Common myeloid progenitor, CD34-positive (primary cell): ENCODE measurements around the gene LEFTY2.
A peak's percentile ranks its signal among the peaks of the same experiment; 100 is the strongest.
"Not testable (repeated sequence)": the region's sequence is repeated elsewhere in the genome, so short reads cannot be mapped to it uniquely, and the experiment has no call there.

ENCODE experiments used
- CTCF ChIA-PET: fragments of 350-600 bp; sonication (Branson Sonifier 250); formaldehyde crosslinking; loops from one replicate; lab custom pipeline; 2021; ENCODE audit warnings: antibody characterized with exemption; lab: Charles Lee
- POLR2A ChIA-PET: fragments of 350-600 bp; sonication (Branson Sonifier 250); formaldehyde crosslinking; loops from one replicate; lab custom pipeline; 2021; ENCODE audit warnings: antibody characterized with exemption; lab: Charles Lee
- DNase-seq, 3 donors: peaks; one replicate each; pipeline versions ENCODE4 v3.0.0 to v3.0.0-alpha.2; 2013
- H3K27ac ChIP-seq, 2 experiments: 1 replicate in 1 of 2; 2 replicates in 1 of 2; pipeline ENCODE4 v1.7.0; 2013; ENCODE audit warnings: inconsistent platforms in 2 of 2, low read length in 2 of 2, mild to moderate bottlenecking in 2 of 2, low read depth in 1 of 2, moderate library complexity in 1 of 2; ENCODE audit not compliant: severe bottlenecking in 2 of 2, insufficient read depth in 1 of 2, poor library complexity in 1 of 2
- H3K27me3 ChIP-seq, 5 experiments: replicated peaks in 2 of 5; 1 replicate in 3 of 5; 2 replicates in 2 of 5; pipeline versions ENCODE4 v1.6.1 to v1.7.0; 2013; ENCODE audit warnings: low read length in 4 of 5, mild to moderate bottlenecking in 2 of 5, moderate library complexity in 2 of 5, inconsistent platforms in 1 of 5; ENCODE audit not compliant: insufficient read depth in 5 of 5, control insufficient read depth in 4 of 5
- H3K36me3 ChIP-seq, 4 experiments: 1 replicate in 2 of 4; 2 replicates in 2 of 4; pipeline versions ENCODE4 v1.6.1 to v1.7.0; 2013; ENCODE audit warnings: low read length in 3 of 4, control low read depth in 1 of 4, mild to moderate bottlenecking in 1 of 4; ENCODE audit not compliant: control insufficient read depth in 4 of 4, insufficient read depth in 4 of 4
- H3K4me1 ChIP-seq, 4 experiments: 1 replicate in 3 of 4; 2 replicates in 1 of 4; pipeline versions ENCODE4 v1.6.1 to v1.7.1; 2013; ENCODE audit warnings: low read length in 3 of 4, mild to moderate bottlenecking in 3 of 4, control low read depth in 1 of 4, inconsistent platforms in 1 of 4, moderate library complexity in 1 of 4; ENCODE audit not compliant: control insufficient read depth in 4 of 4, insufficient read depth in 4 of 4; ENCODE audit errors: control extremely low read depth in 1 of 4
- H3K4me3 ChIP-seq, 7 experiments: 1 replicate in 4 of 7; 2 replicates in 3 of 7; pipeline versions ENCODE4 v1.5.1 to v1.7.0; 2013; ENCODE audit warnings: mild to moderate bottlenecking in 7 of 7, low read length in 6 of 7, moderate library complexity in 6 of 7, inconsistent platforms in 2 of 7, low read depth in 2 of 7, control low read depth in 1 of 7; ENCODE audit not compliant: insufficient read depth in 4 of 7, control insufficient read depth in 1 of 7; ENCODE audit errors: extremely low read depth in 1 of 7
- H3K9me3 ChIP-seq, 5 experiments: 1 replicate in 4 of 5; 2 replicates in 1 of 5; pipeline versions ENCODE4 v1.6.1 to v1.7.1; 2013; ENCODE audit warnings: low read length in 4 of 5, mild to moderate bottlenecking in 2 of 5, inconsistent platforms in 1 of 5, low read depth in 1 of 5, moderate library complexity in 1 of 5; ENCODE audit not compliant: control insufficient read depth in 4 of 5, insufficient read depth in 2 of 5; ENCODE audit errors: control extremely low read depth in 1 of 5
- WGBS: methylation state at CpG from one replicate; pipeline ENCODE4 v1.1.5; 2013; ENCODE audit not compliant: insufficient coverage; 5-methylcytosine and 5-hydroxymethylcytosine counted together

The LEFTY2 gene

GRCh38 chr1:225944951-225945350, 3.9 kb upstream of the LEFTY2 start:
- Histone ChIP-seq H3K27ac (no peak overlapping the region), H3K9me3 (no peaks in the 10 kb centered on the region), H3K27me3 (no peaks in the 10 kb centered on the region), H3K4me1 (peaks cover 2 to 12% (median 9%) of the 10 kb centered on the region in 4 experiments), H3K4me3 (peak overlapping the region in 2 of 7 experiments; percentile 16 to 24), H3K36me3 (no peaks in the 10 kb centered on the region)
- 61% methylated on average over 7 of the region's 7 CpGs for WGBS
- peak in 2 of 3 donors; percentile 31 to 33 for DNase-seq
- ChIA-PET CTCF (interaction anchor here (0.9 to 3.4 kb wide), 10 partner anchors 8 to 1565 kb away, joined by 3 to 27 read pairs (median 3); partner anchors contain the start of gene LEFTY1), POLR2A (interaction anchor here (1.1 kb wide), 1 partner anchor 55 kb away, joined by 3 read pairs; no protein-coding TSS in a partner anchor)

- no peaks in the 10 kb centered on the region for H3K36me3 ChIP-seq
- H3K4me1 ChIP-seq, result peaks cover 2 to 12% (median 9%) of the 10 kb centered on the region in 4 experiments
- no peak overlapping the region for H3K4me3 ChIP-seq
- ChIA-PET POLR2A (interaction anchor here (1.1 kb wide), 1 partner anchor 55 kb away, joined by 3 read pairs; no protein-coding TSS in a partner anchor), CTCF (interaction anchor here (0.9 to 3.4 kb wide), 9 partner anchors 8 to 1565 kb away, joined by 3 to 27 read pairs (median 3); partner anchors contain the start of gene LEFTY1)
- DNase-seq, result no peak
- H3K27me3 ChIP-seq, result no peaks in the 10 kb centered on the region
- WGBS, result 60% methylated on average over 2 of the region's 2 CpGs
- H3K27ac ChIP-seq, result no peak overlapping the region
- no peaks in the 10 kb centered on the region for H3K9me3 ChIP-seq
These were observed 3.4 kb upstream of the LEFTY2 start for GRCh38 chr1:225944387-225944786.

DNA sequence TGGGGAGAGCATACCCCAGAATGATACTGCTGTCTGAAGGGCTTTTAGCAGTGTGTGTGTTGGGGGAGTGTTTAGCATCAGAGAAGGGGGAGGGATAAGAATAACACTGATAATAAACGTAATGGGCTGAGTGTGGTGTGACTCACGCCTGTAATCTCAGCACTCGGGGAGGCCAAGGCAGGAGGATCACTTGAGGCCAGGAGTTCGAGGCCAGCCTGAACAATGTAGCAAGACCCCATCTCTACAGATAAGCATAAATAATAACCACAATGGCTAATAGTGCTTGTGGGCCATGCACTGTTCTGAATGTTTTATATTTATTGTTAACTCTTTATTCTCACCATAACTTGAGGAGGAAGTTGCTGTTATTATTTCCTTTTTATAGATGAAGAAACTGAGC, 2.6 kb upstream of the LEFTY2 start:
- H3K9me3 ChIP-seq, result no peaks in the 10 kb centered on the region
- WGBS, result 83% methylated on average over 1 of the region's 4 CpGs
- ChIA-PET POLR2A (no interaction called here), CTCF (interaction anchor here (1.1 to 3.4 kb wide), 6 partner anchors 9 to 18 kb away, joined by 3 to 27 read pairs (median 5); no protein-coding TSS in a partner anchor)
- H3K4me1 ChIP-seq, result peaks cover 2 to 14% (median 10%) of the 10 kb centered on the region in 4 experiments
- no peaks in the 10 kb centered on the region for H3K36me3 ChIP-seq
- DNase-seq, result no peak
- H3K4me3 ChIP-seq, result no peak overlapping the region
- no peak overlapping the region for H3K27ac ChIP-seq
- H3K27me3 ChIP-seq, result no peaks in the 10 kb centered on the region

DNA sequence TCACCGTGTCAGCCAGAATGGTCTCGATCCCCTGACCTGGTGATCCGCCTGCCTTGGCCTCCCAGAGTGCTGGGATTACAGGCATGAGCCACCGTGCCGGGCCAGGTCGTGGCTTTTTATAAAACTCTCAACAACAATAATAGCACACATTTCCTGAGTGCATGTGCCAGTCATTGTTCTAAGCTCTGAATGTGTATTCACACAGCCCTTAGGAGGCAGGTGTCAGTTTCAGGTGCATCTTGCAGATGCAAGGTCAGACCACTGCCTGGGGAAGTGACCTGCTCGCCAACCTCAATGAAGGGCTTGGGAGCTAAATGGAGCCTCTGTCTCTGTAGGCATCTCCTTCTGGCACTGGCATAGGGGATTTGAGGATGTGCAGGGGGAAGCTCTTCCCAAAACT, 1.6 kb upstream of the LEFTY2 start:
- ChIA-PET CTCF (no interaction called here), POLR2A (no interaction called here)
- 62% methylated on average over 7 of the region's 7 CpGs for WGBS

GRCh38 chr1:225941942-225942222, 862 bp upstream of the LEFTY2 start:
- Histone ChIP-seq H3K36me3 (no peaks in the 10 kb centered on the region), H3K9me3 (no peaks in the 10 kb centered on the region), H3K27ac (no peak overlapping the region), H3K27me3 (no peaks in the 10 kb centered on the region), H3K4me3 (no peak overlapping the region), H3K4me1 (peaks cover 2 to 14% (median 10%) of the 10 kb centered on the region in 4 experiments)
- WGBS, result no CpG with 5 or more reads among the region's 1 CpG
- CTCF ChIA-PET, result no interaction called here
- no peak for DNase-seq
- POLR2A ChIA-PET, result interaction anchor here (0.6 kb wide), 1 partner anchor 58 kb away, joined by 4 read pairs; no protein-coding TSS in a partner anchor

More for the DNA sequence above, 1.6 kb upstream of the LEFTY2 start:
- Histone ChIP-seq H3K9me3 (no peaks in the 10 kb centered on the region), H3K4me1 (peaks cover 2 to 14% (median 10%) of the 10 kb centered on the region in 4 experiments), H3K36me3 (no peaks in the 10 kb centered on the region), H3K27me3 (no peaks in the 10 kb centered on the region), H3K27ac (no peak overlapping the region), H3K4me3 (no peak overlapping the region)
- DNase-seq, result no peak

DNA sequence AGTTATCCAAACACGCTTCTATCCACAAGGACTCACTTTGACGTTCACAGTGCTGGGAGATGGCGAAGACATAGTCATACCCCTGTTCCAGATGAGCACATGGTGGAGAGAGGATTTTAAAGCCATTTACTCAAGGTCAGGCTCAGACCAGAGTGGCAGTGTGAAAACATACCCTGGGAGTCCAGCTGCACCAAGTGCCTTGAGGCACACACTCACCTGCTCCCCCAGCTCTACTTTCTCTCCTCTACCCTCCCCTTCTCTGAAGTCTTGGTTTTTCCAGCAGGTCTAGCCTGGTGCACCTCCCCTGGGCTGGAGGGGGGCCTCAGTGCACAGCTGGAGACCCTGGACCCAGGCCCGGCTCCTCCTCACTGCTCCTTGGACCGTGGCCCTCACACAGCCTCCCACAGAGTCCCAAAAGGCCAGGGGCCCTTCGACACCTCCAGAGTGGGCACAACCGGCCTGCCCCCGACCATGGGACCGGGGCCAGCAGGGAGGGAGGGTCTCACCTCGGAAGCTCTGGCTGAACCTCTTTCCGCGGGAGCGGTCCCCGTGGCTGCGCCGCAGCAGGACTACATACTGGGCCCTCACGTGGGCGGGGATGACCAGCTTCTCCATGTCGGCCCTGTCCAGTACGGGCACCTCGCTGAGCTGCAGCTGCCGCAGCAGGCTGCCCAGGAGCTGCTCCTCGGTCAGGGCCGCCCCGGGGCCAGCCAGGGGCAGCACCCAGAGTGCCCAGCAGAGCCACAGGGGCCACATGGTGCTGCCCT, 452 bp downstream of the LEFTY2 start:
- no peaks in the 10 kb centered on the region for H3K9me3 ChIP-seq
- H3K4me1 ChIP-seq, result peaks cover 2 to 14% (median 10%) of the 10 kb centered on the region in 4 experiments
- ChIA-PET CTCF (interaction anchor here (1.1 to 1.2 kb wide), 2 partner anchors 10 to 58 kb away, joined by 3 to 5 read pairs; partner anchors contain the start of gene TMEM63A), POLR2A (no interaction called here)
- no peaks in the 10 kb centered on the region for H3K27me3 ChIP-seq
- 98% methylated on average over 19 of the region's 25 CpGs for WGBS
- H3K36me3 ChIP-seq, result no peaks in the 10 kb centered on the region
- no peak for DNase-seq
- no peak overlapping the region for H3K4me3 ChIP-seq
- H3K27ac ChIP-seq, result no peak overlapping the region

- CTCF ChIA-PET, result not testable (repeated sequence)
These were observed 1.1 kb downstream of the LEFTY2 start for GRCh38 chr1:225939939-225940310.

More at GRCh38 chr1:225939939-225940310, 1.1 kb downstream of the LEFTY2 start:
- peaks cover 0 to 12% (median 9%) of the 10 kb centered on the region in 4 experiments for H3K4me1 ChIP-seq
- DNase-seq, H3K27me3 ChIP-seq, POLR2A ChIA-PET, H3K36me3 ChIP-seq, H3K27ac ChIP-seq, H3K9me3 ChIP-seq, H3K4me3 ChIP-seq: not testable (repeated sequence)
- WGBS, result 93% methylated on average over 3 of the region's 8 CpGs
